Suprapubic skin (tissue), 4 donors: ENCODE data around the gene UBE4A.
"Not testable (repeated sequence)": the region's sequence is repeated elsewhere in the genome, so short reads cannot be mapped to it uniquely, and the experiment has no call there.

Experiments used
- EP300 ChIP-seq: sonication (generic); formaldehyde crosslinking; IDR thresholded peaks from one replicate; pipeline ENCODE4 v1.6.1; 2017; ENCODE audit warnings: antibody characterized with exemption
- POLR2A ChIP-seq, 2 donors: fragments of 450-650 bp; IDR thresholded peaks; one replicate each; pipeline ENCODE4 v1.6.1; 2017; ENCODE audit warnings: antibody characterized with exemption in 2 of 2, mild to moderate bottlenecking in 2 of 2, moderate library complexity in 2 of 2
- POLR2AphosphoS5 ChIP-seq, 3 donors: sonication (generic); formaldehyde crosslinking; IDR thresholded peaks; one replicate each; pipeline ENCODE4 v1.6.1; 2017; ENCODE audit warnings: antibody characterized with exemption in 3 of 3
- TF ChIP-seq, protein P1 (sequence below), 2 donors: fragments of 200-600 bp in 1 of 2; fragments of 450-650 bp in 1 of 2; sonication (generic) in 1 of 2; IDR thresholded peaks; one replicate each; pipeline ENCODE4 v1.5.1; 2016 to 2019; ENCODE audit warnings: antibody characterized with exemption in 2 of 2, mild to moderate bottlenecking in 1 of 2, moderate library complexity in 1 of 2

GRCh38 chr11:118402594-118402993 is 43.2 kb downstream of the UBE4A start:
- TF ChIP-seq POLR2A (IDR thresholded peaks at IDR 0.05); EP300; POLR2AphosphoS5 (IDR thresholded peaks at IDR 0.05): not testable (repeated sequence)
- TF ChIP-seq, protein P1, sequence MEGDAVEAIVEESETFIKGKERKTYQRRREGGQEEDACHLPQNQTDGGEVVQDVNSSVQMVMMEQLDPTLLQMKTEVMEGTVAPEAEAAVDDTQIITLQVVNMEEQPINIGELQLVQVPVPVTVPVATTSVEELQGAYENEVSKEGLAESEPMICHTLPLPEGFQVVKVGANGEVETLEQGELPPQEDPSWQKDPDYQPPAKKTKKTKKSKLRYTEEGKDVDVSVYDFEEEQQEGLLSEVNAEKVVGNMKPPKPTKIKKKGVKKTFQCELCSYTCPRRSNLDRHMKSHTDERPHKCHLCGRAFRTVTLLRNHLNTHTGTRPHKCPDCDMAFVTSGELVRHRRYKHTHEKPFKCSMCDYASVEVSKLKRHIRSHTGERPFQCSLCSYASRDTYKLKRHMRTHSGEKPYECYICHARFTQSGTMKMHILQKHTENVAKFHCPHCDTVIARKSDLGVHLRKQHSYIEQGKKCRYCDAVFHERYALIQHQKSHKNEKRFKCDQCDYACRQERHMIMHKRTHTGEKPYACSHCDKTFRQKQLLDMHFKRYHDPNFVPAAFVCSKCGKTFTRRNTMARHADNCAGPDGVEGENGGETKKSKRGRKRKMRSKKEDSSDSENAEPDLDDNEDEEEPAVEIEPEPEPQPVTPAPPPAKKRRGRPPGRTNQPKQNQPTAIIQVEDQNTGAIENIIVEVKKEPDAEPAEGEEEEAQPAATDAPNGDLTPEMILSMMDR (IDR thresholded peaks at IDR 0.05), result not testable (repeated sequence)
